ENCODE results near the gene EEF1AKMT3. TPM values are rescaled to one million over a fixed set of nuclear protein-coding genes. Genes with fewer than 3 reads are reported as not detected.

EEF1AKMT3 gene
- total RNA-seq, 1 donor from 2014 or later: 7.1 TPM

GRCh38 chr12:57756406-57757341, 15.7 kb upstream of the EEF1AKMT3 start:
- peak; percentile 86 for TF ChIP-seq CTCF (IDR thresholded peaks at IDR 0.05; ENCODE audit: insufficient read depth, low read length, severe bottlenecking)
- Histone ChIP-seq H3K4me3 (ENCODE audit: low read depth, low read length) (peak overlapping the region; percentile 45), H3K36me3 (ENCODE audit: control insufficient read depth, insufficient read depth, low read length) (peaks cover 2% of the 10 kb centered on the region), H3K27me3 (ENCODE audit: control insufficient read depth, insufficient read depth, low read length) (no peaks in the 10 kb centered on the region)
- no peak for DNase-seq (ENCODE audit: low read depth)
- no peak for FAIRE-seq

GRCh38 chr12:57757771-57758170, 14.6 kb upstream of the EEF1AKMT3 start:
- Histone ChIP-seq H3K27me3 (ENCODE audit: control insufficient read depth, insufficient read depth, low read length) (no peaks in the 10 kb centered on the region), H3K36me3 (ENCODE audit: control insufficient read depth, insufficient read depth, low read length) (peaks cover 2% of the 10 kb centered on the region), H3K4me3 (ENCODE audit: low read depth, low read length) (no peak overlapping the region)
- no peak for TF ChIP-seq CTCF (IDR thresholded peaks at IDR 0.05; ENCODE audit: insufficient read depth, low read length, severe bottlenecking)
- DNase-seq (ENCODE audit: low read depth): no peak
- no peak for FAIRE-seq

- FAIRE-seq (no peak), DNase-seq (ENCODE audit: low read depth) (no peak)
- no peak for TF ChIP-seq CTCF (IDR thresholded peaks at IDR 0.05; ENCODE audit: insufficient read depth, low read length, severe bottlenecking)
- Histone ChIP-seq H3K36me3 (ENCODE audit: control insufficient read depth, insufficient read depth, low read length) (peaks cover 2% of the 10 kb centered on the region), H3K4me3 (ENCODE audit: low read depth, low read length) (no peak overlapping the region), H3K27me3 (ENCODE audit: control insufficient read depth, insufficient read depth, low read length) (no peaks in the 10 kb centered on the region)
These were observed 13.7 kb upstream of the EEF1AKMT3 start for GRCh38 chr12:57758552-57759359.

GRCh38 chr12:57759360-57759980, 12.9 kb upstream of the EEF1AKMT3 start:
- peaks cover 2% of the 10 kb centered on the region for H3K36me3 ChIP-seq (ENCODE audit: control insufficient read depth, insufficient read depth, low read length)
- H3K27me3 ChIP-seq (ENCODE audit: control insufficient read depth, insufficient read depth, low read length): no peaks in the 10 kb centered on the region
- DNase-seq (ENCODE audit: low read depth) (peak; percentile 59), FAIRE-seq (no peak)
- peak; percentile 67 for TF ChIP-seq CTCF (IDR thresholded peaks at IDR 0.05; ENCODE audit: insufficient read depth, low read length, severe bottlenecking)
- no peak overlapping the region for H3K4me3 ChIP-seq (ENCODE audit: low read depth, low read length)

GRCh38 chr12:57760347-57760982, 11.9 kb upstream of the EEF1AKMT3 start:
- H3K36me3 ChIP-seq (ENCODE audit: control insufficient read depth, insufficient read depth, low read length): peaks cover 2% of the 10 kb centered on the region
- no peak for DNase-seq (ENCODE audit: low read depth)
- H3K27me3 ChIP-seq (ENCODE audit: control insufficient read depth, insufficient read depth, low read length): no peaks in the 10 kb centered on the region
- H3K4me3 ChIP-seq (ENCODE audit: low read depth, low read length): no peak overlapping the region
- no peak for FAIRE-seq
- TF ChIP-seq CTCF (IDR thresholded peaks at IDR 0.05; ENCODE audit: insufficient read depth, low read length, severe bottlenecking): no peak

Data from bronchial epithelial cell (primary cell).